SK-N-SH treated with all-trans-retinoic acid at 6 μM for 48 hours (cell line): ENCODE data around the gene TMEM207.

Experiments used
- ATAC-seq: fragments of 200-7000 bp; cut with Tn5 transposase; 3 replicates; pipeline ENCODE4 v1.9.1; 2020; ENCODE audit warnings: mild to moderate bottlenecking, moderate library complexity
- ARNTL ChIP-seq: fragments of 450-650 bp; formaldehyde crosslinking; IDR thresholded peaks from 2 replicates; pipeline ENCODE4 v1.5.0; 2020; ENCODE audit warnings: low read depth, mild to moderate bottlenecking, moderate library complexity, borderline replicate concordance
- OSR1 ChIP-seq: fragments of 250-450 bp; sonication (Bioruptor Pico); IDR thresholded peaks from 2 replicates; pipeline ENCODE4 v1.8.0; 2022; ENCODE audit warnings: moderate library complexity, mild to moderate bottlenecking, inconsistent platforms
- PATZ1 ChIP-seq: fragments of 250-450 bp; sonication (Bioruptor Pico); IDR thresholded peaks from 2 replicates; pipeline ENCODE4 v1.8.0; 2020; ENCODE audit warnings: mild to moderate bottlenecking, moderate library complexity, borderline replicate concordance
- PPARA ChIP-seq: fragments of 250-450 bp; sonication (Bioruptor Pico); IDR thresholded peaks from 2 replicates; pipeline ENCODE4 v1.5.0; 2020; ENCODE audit warnings: mild to moderate bottlenecking, borderline replicate concordance
- SNAI2 ChIP-seq: fragments of 250-450 bp; sonication (Bioruptor Pico); IDR thresholded peaks from 2 replicates; pipeline ENCODE4 v1.5.0; 2020; ENCODE audit warnings: mild to moderate bottlenecking, moderate library complexity
- TOX ChIP-seq: fragments of 250-450 bp; sonication (Bioruptor Pico); IDR thresholded peaks from 2 replicates; pipeline ENCODE4 v1.8.0; 2021; ENCODE audit warnings: mild to moderate bottlenecking, moderate library complexity, borderline replicate concordance
- TSHZ2 ChIP-seq: fragments of 250-450 bp; sonication (Bioruptor Pico); IDR thresholded peaks from 2 replicates; pipeline ENCODE4 v1.5.0; 2020; ENCODE audit warnings: mild to moderate bottlenecking, moderate library complexity
- ZFP3 ChIP-seq: fragments of 250-450 bp; sonication (Bioruptor Pico); IDR thresholded peaks from 2 replicates; pipeline ENCODE4 v1.5.0; 2020; ENCODE audit warnings: mild to moderate bottlenecking, moderate library complexity
- ZFP30 ChIP-seq: fragments of 450-650 bp; formaldehyde crosslinking; IDR thresholded peaks from 2 replicates; pipeline ENCODE4 v1.5.0; 2022; ENCODE audit warnings: mild to moderate bottlenecking, moderate library complexity
- ZNF565 ChIP-seq: fragments of 450-650 bp; formaldehyde crosslinking; conservative IDR thresholded peaks from 2 replicates; pipeline ENCODE4 v1.5.0; 2020; ENCODE audit warnings: low read depth, mild to moderate bottlenecking, moderate library complexity
- ZNF70 ChIP-seq: fragments of 450-650 bp; formaldehyde crosslinking; IDR thresholded peaks from 2 replicates; pipeline ENCODE4 v1.5.0; 2020; ENCODE audit warnings: mild to moderate bottlenecking, moderate library complexity
- TF ChIP-seq, protein P1 (sequence below): fragments of 250-450 bp; sonication (Bioruptor Pico); IDR thresholded peaks from 2 replicates; pipeline ENCODE4 v1.5.1; 2021; ENCODE audit warnings: mild to moderate bottlenecking, moderate library complexity

Gene TMEM207

GRCh38 chr3:190396001-190396400, 53.7 kb downstream of the TMEM207 start:
- ATAC-seq: no peak
- TF ChIP-seq PATZ1 (CRISPR knock-in tag): no peak
- TF ChIP-seq ZFP30 (CRISPR knock-in tag): no peak
- TF ChIP-seq SNAI2 (CRISPR knock-in tag): no peak
- TF ChIP-seq ARNTL: no peak
- TF ChIP-seq TSHZ2 (CRISPR knock-in tag): no peak

DNA sequence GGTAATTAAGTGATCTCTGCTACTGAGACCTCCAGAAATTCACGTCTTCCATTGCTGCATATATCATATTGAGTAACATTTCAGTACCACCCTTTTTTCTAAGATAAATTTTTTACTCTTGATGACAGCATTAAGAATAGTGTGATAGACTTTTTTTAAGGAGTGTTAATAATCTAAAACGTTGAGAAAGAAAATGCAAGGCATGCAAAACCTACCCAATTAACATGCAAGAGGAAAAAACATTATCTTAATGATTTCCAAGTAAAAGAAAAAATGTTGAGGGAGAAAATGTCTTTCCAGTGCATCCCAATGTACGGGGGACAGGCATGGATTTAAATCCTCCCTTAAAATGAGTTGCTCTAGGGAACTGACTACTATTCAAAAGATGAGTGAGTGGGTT, 61.0 kb downstream of the TMEM207 start:
- no peak for TF ChIP-seq ZFP30 (CRISPR knock-in tag)
- TF ChIP-seq, protein P1, sequence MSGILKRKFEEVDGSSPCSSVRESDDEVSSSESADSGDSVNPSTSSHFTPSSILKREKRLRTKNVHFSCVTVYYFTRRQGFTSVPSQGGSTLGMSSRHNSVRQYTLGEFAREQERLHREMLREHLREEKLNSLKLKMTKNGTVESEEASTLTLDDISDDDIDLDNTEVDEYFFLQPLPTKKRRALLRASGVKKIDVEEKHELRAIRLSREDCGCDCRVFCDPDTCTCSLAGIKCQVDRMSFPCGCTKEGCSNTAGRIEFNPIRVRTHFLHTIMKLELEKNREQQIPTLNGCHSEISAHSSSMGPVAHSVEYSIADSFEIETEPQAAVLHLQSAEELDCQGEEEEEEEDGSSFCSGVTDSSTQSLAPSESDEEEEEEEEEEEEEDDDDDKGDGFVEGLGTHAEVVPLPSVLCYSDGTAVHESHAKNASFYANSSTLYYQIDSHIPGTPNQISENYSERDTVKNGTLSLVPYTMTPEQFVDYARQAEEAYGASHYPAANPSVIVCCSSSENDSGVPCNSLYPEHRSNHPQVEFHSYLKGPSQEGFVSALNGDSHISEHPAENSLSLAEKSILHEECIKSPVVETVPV: no peak
- no peak for TF ChIP-seq OSR1
- no peak for TF ChIP-seq ZNF565 (CRISPR knock-in tag)
- TF ChIP-seq ZFP3 (CRISPR knock-in tag): no peak
- ATAC-seq: no peak

GRCh38 chr3:190387578-190388213, 62.0 kb downstream of the TMEM207 start, which contains the start of gene CLDN16:
TSS of gene CLDN16 (plus strand) at chr3:190388163. CDS start at chr3:190388330, 167 bp downstream.
- no peak for TF ChIP-seq ZNF70 (CRISPR knock-in tag)
- no peak for TF ChIP-seq OSR1
- TF ChIP-seq ZFP30 (CRISPR knock-in tag): no peak
- no peak for TF ChIP-seq SNAI2 (CRISPR knock-in tag)
- no peak for TF ChIP-seq ZFP3 (CRISPR knock-in tag)
- no peak for TF ChIP-seq PATZ1 (CRISPR knock-in tag)
- TF ChIP-seq TOX (CRISPR knock-in tag): no peak
- TF ChIP-seq TSHZ2 (CRISPR knock-in tag): no peak
- TF ChIP-seq, all 23 proteins: peak for 0
- ATAC-seq: no peak

GRCh38 chr3:190385731-190386688, 63.7 kb downstream of the TMEM207 start:
- peak; percentile 87 for ATAC-seq
- TF ChIP-seq PPARA (no peak), PATZ1 (CRISPR knock-in tag) (no peak), TSHZ2 (CRISPR knock-in tag) (no peak)
- TF ChIP-seq, protein P1: no peak
